Right lobe of liver (tissue), 6 donors: ENCODE data around the gene PXYLP1. TPM values are rescaled to one million over a fixed set of nuclear protein-coding genes. Genes with fewer than 3 reads are reported as not detected.
A peak's percentile ranks its signal among the peaks of the same experiment; 100 is the strongest.

Experiments used
- ATAC-seq, 4 donors: fragments of 200-7000 bp; cut with Tn5 transposase; one replicate each; pipeline ENCODE4 v1.9.1; 2020; ENCODE audit warnings: mild to moderate bottlenecking in 4 of 4, moderate library complexity in 4 of 4
- DNase-seq, 3 donors: peaks; one replicate each; pipeline ENCODE4 v3.0.0-alpha.2; 2020
- H3K27ac ChIP-seq, 3 donors: fragments of 200-600 bp; one replicate each; pipeline ENCODE4 v1.8.0; 2022
- H3K27me3 ChIP-seq, 2 donors: fragments of 200-600 bp; one replicate each; pipeline ENCODE4 v1.8.0; 2022
- H3K36me3 ChIP-seq, 4 donors: fragments of 200-600 bp; sonication (generic) in 1 of 4; one replicate each; pipeline versions ENCODE4 v1.5.1 to v1.8.0; 2017 to 2022; ENCODE audit warnings: control low read depth in 1 of 4
- H3K4me1 ChIP-seq, 4 donors: fragments of 200-600 bp; sonication (generic) in 1 of 4; one replicate each; pipeline versions ENCODE4 v1.5.1 to v1.8.0; 2017 to 2022; ENCODE audit warnings: control low read depth in 1 of 4
- H3K4me3 ChIP-seq, 3 donors: fragments of 200-600 bp; one replicate each; pipeline ENCODE4 v1.8.0; 2022
- H3K9me3 ChIP-seq, 4 donors: fragments of 200-600 bp; sonication (generic) in 1 of 4; one replicate each; pipeline versions ENCODE4 v1.5.1 to v1.8.0; 2017 to 2022; ENCODE audit warnings: control low read depth in 1 of 4
- CTCF ChIP-seq, 4 donors: fragments of 200-600 bp in 3 of 4; fragments of 450-650 bp in 1 of 4; IDR thresholded peaks; one replicate each; pipeline versions ENCODE4 v1.5.1 to v1.8.0; 2016 to 2022; ENCODE audit warnings: antibody characterized with exemption in 4 of 4, mild to moderate bottlenecking in 2 of 4
- POLR2A ChIP-seq: fragments of 450-650 bp; IDR thresholded peaks from one replicate; pipeline ENCODE4 v1.6.1; 2017; ENCODE audit warnings: antibody characterized with exemption, mild to moderate bottlenecking
- WGBS: methylation state at CpG from one replicate; pipeline ENCODE4 v1.1.6; 2018; ENCODE audit warnings: low coverage, low lambda C conversion rate; ENCODE audit not compliant: insufficient coverage; ENCODE audit errors: missing lambda C conversion rate; 5-methylcytosine and 5-hydroxymethylcytosine counted together
- intact Hi-C, 2 donors: fragments of 100-400 bp; cut with DNase I; formaldehyde crosslinking; loops; one replicate each; pipeline versions ENCODE4 v1.11.2 to v1.14.1; 2022
- total RNA-seq, 6 experiments: library from RNA; depleted of rRNA in 2 of 6; stranded (reverse); fragments of >200 nt in 2 of 6; fragmentation: NEBNext Ultra II Directional in 3 of 6; extraction: Animal tissue kit (Norgen Biotek cat#: 25700) in 3 of 6; gene quantifications; one replicate each; pipeline versions ENCODE4 v1.1.0 to v1.2.4, GENCODE V29; 2016 to 2023
- donor health status: DM: no; HTN: yes; CAD: no.
- donor health status: DM: no; HTN: no; CAD: no.
- donor health status: DM: no; HTN: no; CAD: no.
- donor health status: DM: no; HTN: yes; CAD: no.
- donor health status: DM: no; HTN: yes; CAD: no.

The PXYLP1 gene
- total RNA-seq, 6 experiments from 2014 or later: 2.0 to 4.7 (median 3.0) TPM

GRCh38 chr3:141306922-141307321 lies 75.3 kb downstream of the PXYLP1 start:
- 73% methylated on average over 3 of the region's 5 CpGs for WGBS
- no peak overlapping the region for H3K4me3 ChIP-seq
- no peaks in the 10 kb centered on the region for H3K27me3 ChIP-seq
- TF ChIP-seq CTCF (IDR thresholded peaks at IDR 0.05) (no peak), POLR2A (no peak)
- ATAC-seq (no peak), DNase-seq (no peak)
- peaks cover 0 to 8% (median 0%) of the 10 kb centered on the region in 4 donors for H3K4me1 ChIP-seq
- H3K27ac ChIP-seq: no peak overlapping the region
- H3K36me3 ChIP-seq: no peaks in the 10 kb centered on the region
- intact Hi-C loops: loop anchor here (5.0 to 10.0 kb wide), 2 partner anchors 148 to 150 kb away; no protein-coding TSS in a partner anchor
- no peaks in the 10 kb centered on the region for H3K9me3 ChIP-seq

- 50% methylated on average over 5 of the region's 16 CpGs for WGBS
- DNase-seq (no peak), ATAC-seq (no peak)
- intact Hi-C loops: loop anchor here (5.0 to 10.0 kb wide), 2 partner anchors 147 to 150 kb away; no protein-coding TSS in a partner anchor
- Histone ChIP-seq H3K36me3 (no peaks in the 10 kb centered on the region), H3K9me3 (no peaks in the 10 kb centered on the region), H3K4me1 (peaks cover 0 to 13% (median 2%) of the 10 kb centered on the region in 4 donors), H3K27ac (no peak overlapping the region), H3K4me3 (no peak overlapping the region), H3K27me3 (no peaks in the 10 kb centered on the region)
- no peak for TF ChIP-seq POLR2A
- TF ChIP-seq CTCF (IDR thresholded peaks at IDR 0.05): no peak
These were observed 75.9 kb downstream of the PXYLP1 start for GRCh38 chr3:141307351-141308059.

GRCh38 chr3:141308588-141309218 lies 77.1 kb downstream of the PXYLP1 start:
- TF ChIP-seq POLR2A (no peak), CTCF (IDR thresholded peaks at IDR 0.05) (peak; percentile 50 to 72 (median 62))
- no peaks in the 10 kb centered on the region for H3K36me3 ChIP-seq
- peaks cover 0 to 16% (median 3%) of the 10 kb centered on the region in 4 donors for H3K4me1 ChIP-seq
- DNase-seq (peak; percentile 75 to 82 (median 81)), ATAC-seq (peak; percentile 64 to 74 (median 70))
- WGBS: 50% methylated on average over 2 of the region's 13 CpGs
- no peak overlapping the region for H3K4me3 ChIP-seq
- H3K9me3 ChIP-seq: no peaks in the 10 kb centered on the region
- no peaks in the 10 kb centered on the region for H3K27me3 ChIP-seq
- intact Hi-C loops: loop anchor here (5.0 to 10.0 kb wide), 2 partner anchors 146 to 149 kb away; no protein-coding TSS in a partner anchor
- peak overlapping the region in 1 of 3 donors; percentile 20 for H3K27ac ChIP-seq

GRCh38 chr3:141311170-141311495 lies 79.5 kb downstream of the PXYLP1 start:
- WGBS: 19% methylated on average over 12 of the region's 13 CpGs
- H3K36me3 ChIP-seq: no peaks in the 10 kb centered on the region
- peak overlapping the region; percentile 55 to 82 (median 71) for H3K4me3 ChIP-seq
- no peaks in the 10 kb centered on the region for H3K27me3 ChIP-seq
- H3K27ac ChIP-seq: peak overlapping the region in 2 of 3 donors; percentile 52 to 69
- no peaks in the 10 kb centered on the region for H3K9me3 ChIP-seq
- TF ChIP-seq POLR2A: no peak
- TF ChIP-seq CTCF (IDR thresholded peaks at IDR 0.05): no peak
- ATAC-seq (no peak), DNase-seq (no peak)
- intact Hi-C loops: no loop called here
- H3K4me1 ChIP-seq: peaks cover 0 to 16% (median 3%) of the 10 kb centered on the region in 4 donors
